GM18867 (cell line): ENCODE results near the gene HDLBP.

Source experiments
- ATAC-seq: cut with Tn5 transposase; IDR thresholded peaks from one replicate; pipeline ENCODE4 v1.9.1; 2021; ENCODE audit warnings: mild to moderate bottlenecking, moderate library complexity; ENCODE audit not compliant: unreplicated experiment

Gene HDLBP

DNA sequence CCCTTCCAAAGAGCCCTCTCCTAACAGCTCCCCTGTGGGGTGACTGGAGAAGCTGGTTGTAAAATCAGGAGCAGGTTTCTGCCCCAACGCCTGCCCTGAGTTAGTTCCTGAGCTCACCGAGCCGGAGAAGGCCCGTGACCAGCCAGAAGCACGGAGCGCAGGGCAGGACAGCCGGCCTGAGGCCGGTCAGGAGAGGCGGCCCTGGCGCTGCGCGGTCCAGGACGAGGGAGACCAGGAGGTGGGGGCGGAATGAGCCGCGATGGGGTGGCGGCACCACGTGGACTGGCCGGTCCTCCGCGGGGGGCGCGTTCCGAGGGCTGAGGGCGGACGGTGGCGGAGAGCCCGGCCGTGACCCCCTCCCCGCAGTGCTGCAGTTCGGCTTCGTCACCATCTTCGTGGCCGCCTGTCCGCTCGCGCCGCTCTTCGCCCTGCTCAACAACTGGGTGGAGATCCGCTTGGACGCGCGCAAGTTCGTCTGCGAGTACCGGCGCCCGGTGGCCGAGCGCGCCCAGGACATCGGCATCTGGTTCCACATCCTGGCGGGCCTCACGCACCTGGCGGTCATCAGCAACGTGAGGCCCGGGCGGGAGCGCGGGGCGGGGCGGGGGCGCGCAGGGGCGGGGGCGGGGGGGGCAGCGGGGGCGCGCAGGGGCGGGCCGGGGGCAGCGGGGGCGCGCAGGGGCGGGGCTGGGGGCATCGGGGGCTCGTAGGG lies 98.0 kb downstream of the HDLBP start:
- ATAC-seq = peak; percentile 45

DNA sequence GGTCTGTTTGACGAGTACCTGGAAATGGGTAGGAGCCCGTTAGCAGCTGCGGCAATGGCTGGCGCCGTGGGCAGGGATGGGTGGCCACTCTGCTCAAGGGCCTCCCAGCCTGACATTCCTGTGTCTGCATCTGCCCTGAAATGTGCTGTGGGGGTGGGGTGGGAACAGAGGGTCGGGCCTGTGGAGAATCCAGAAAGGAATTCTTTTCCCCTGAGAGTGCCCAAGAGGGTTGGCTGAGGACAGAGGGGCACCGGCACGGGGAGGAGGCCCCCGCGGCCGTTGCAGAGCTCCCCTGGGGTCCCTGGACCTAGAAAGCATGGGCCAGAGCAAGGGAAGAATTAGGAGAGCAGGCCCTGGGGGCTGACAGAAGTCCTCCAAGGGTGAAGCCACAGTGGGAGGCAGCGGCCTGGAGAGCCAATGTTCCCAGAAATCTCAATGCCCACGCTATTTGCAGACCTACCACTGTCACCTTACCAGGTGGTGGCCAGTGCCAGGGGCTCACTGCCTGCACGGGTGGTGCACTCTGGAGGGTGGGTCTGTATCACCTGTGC lies 99.2 kb downstream of the HDLBP start:
- ATAC-seq = no peak

DNA sequence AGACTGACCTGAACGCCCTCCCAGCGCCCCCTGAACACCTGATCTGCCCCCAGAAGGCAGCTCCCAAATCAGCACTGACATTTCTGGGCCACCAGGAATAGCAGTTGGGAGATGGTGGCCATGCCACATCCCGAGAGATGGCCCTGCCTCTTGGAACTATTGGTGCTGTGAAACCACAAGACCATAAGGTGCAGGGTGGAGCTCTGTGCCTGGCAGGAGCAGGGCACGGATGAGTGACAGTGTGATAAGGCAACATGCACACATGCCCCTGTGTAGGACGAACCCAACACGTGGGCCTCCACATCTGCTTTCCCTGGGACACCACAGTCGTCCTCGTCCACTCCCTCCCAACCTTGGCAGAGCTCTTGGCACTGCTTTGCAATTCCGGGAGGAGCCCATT lies 100.1 kb downstream of the HDLBP start:
- no peak for ATAC-seq

DNA sequence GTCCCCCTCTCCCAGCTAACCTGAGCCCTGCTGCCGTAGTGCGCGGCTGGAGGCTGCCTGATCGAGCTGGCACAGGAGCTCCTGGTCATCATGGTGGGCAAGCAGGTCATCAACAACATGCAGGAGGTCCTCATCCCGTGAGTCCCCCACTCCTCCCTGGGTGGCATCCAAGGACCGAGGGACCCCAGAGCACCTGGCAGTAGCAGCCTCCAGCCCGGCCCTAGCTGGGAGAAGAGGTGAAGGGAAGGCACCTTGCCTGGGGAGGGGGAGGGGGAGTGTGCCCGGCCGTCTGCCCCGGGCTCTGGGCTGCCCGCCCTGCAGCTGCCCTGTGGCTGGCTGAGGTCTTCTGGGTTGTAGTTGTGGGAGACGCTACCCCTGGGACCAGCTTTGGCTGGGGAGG lies 100.7 kb downstream of the HDLBP start:
- no peak for ATAC-seq

DNA sequence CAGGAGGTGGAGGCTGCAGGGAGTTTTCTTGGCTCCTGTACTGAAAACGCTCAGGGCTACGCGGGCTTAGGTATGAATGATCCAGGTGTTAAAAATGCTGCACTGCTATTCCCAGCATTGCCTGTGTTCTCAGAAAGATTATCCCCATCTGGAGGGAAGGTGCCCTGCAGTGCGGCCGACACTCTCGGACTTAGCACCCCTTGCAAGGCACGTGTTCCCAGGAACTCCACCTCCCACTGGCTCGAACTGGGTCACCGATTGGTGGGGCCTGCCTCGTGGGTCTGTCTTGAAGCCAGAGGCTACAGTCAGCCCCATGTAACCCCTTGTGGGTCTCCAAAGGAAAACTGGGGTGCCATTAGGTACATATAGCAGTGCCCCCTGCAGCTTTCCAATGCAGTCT lies 101.3 kb downstream of the HDLBP start:
- no peak for ATAC-seq

DNA sequence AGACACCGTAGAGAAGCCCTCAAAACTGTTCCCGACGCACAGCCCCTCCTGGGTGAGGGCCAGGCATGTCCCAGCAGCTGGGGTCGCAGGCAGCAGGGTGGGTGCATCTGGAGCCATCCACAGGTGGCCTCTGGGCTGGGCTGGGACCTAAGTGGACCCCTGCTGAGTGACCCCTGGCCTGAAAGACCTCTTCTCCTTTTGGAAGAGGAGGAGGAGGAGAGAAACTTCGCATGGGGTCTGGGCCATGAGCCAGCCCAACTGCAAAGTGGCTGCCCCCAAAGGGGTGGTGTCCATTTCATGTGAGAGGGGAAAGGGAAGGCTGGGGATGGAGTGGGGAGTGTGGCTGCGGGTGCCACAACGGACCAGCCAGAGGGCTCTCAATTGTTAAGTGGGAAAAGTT lies 101.9 kb downstream of the HDLBP start:
- ATAC-seq = no peak

DNA sequence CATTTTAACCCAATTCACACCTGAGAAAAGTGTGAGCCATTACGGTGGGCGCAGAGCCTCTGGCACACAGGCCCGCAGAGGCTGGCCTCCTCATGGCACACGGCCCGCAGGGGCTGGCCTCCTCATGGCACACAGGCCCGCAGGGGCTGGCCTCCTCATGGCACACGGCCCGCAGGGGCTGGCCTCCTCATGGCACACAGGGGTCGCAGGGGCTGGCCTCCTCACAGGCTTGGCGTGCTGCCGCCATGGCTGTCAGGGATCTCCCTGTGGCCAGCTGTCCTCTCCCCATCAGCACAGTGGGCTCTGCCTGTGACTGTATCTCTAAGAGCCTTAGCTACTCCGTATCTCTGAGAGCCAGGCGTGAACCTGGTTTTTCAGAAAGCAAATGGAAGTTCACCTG lies 102.4 kb downstream of the HDLBP start:
- ATAC-seq = no peak

DNA sequence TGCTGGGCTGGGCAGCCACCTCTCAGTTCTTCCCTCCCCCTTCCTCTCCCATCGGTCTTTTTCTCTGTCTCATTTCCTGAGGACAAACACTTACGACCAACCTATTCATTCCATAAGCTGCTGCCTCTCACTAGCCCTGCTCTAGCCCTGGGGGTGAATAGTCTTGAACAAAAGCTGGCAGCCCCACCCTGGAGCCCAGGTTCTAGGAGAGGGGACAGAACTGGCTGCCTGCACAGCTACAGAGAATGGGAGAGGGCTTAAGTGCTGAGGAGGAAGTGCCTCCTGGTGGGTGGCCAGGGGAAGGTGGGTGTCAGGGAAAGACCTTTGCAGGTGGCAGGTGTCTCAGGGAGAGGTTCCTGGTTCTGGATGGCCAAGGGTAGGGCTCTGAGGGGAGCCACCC lies 104.2 kb downstream of the HDLBP start:
- no peak for ATAC-seq

DNA sequence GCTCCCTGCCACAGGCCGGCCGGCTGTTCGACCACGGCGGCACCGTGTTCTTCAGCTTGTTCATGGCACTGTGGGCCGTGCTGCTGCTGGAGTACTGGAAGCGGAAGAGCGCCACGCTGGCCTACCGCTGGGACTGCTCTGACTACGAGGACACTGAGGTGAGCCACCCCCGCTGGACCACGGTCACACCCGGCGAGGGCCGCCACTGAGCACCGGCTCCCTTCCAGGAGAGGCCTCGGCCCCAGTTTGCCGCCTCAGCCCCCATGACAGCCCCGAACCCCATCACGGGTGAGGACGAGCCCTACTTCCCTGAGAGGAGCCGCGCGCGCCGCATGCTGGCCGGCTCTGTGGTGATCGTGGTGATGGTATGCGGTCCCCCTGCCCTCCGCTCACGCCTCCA lies 106.2 kb downstream of the HDLBP start:
- no peak for ATAC-seq

DNA sequence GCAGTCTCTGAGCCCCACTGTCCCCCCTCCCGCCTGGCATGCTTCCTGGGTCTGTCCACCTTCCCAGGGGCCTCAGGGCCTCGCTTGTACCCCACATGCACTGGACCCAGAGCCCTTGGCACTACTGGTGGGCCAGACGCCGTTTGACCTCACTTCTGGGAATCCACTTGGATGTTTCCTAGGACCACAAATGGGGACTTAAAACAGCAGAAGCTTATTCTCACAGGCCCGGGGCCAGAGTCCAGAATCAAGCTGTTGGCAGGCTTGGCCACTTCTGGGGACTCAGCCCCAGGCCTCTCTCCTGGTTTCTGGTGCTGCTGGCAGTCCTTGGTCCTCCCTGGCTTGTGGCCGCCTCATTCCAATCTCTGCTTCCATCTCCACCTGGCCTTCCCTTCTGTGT lies 107.4 kb downstream of the HDLBP start:
- ATAC-seq = no peak

DNA sequence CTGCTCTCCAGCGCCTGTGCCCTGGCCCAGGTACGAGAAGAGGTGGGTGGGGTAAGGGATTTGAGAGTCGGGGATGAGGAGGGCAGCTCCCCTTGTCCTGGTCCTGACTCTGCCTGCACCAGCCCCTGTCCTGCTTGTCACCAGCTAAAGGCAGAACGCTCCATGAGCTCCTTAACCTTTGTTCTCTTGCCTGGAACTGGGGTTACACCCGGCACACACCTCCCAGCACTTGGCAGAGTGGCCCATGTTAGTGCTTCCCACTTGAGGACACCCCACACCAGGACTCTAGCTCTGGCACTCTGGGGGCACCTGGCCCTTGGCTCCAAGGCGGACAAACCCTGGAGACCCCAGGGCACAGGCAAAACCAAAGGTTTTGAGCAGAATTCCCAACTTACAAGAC lies 107.8 kb downstream of the HDLBP start:
- ATAC-seq = no peak

DNA sequence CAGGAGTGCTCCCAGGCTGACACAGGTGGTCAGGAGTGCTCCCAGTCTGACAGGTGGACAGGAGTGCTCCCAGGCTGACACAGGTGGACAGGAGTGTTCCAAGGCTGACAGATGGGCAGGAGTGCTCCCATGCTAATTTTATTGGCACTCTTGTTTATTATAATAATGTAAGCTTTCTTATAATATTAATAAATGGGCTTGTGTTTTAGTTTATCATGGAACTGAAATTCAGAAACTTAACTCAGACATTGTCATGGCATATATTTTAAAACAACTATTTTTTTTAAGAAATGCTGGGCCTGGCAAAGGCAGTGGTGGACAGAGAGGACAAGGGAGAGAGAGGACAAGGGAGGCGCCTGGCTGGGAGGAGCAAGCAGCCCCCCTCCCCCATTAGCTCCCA lies 108.3 kb downstream of the HDLBP start:
- ATAC-seq = no peak

DNA sequence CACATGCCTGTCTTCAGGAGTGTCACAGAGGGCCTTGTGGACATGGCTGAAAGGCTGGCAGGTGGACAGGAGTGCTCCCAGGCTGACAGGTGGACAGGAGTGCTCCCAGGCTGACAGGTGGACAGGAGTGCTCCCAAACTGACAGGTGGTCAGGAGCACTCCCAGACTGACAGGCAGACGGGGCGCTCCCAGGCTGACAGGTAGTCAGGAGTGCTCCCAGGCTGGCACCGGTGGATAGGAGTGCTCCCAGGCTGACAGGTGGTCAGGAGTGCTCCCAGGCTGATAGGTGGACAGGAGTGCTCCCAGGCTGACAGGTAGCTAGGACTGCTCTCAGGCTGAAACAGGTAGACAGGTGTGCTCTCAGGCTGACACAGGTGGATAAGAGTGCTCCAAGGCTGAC lies 110.4 kb downstream of the HDLBP start:
- ATAC-seq = no peak

DNA sequence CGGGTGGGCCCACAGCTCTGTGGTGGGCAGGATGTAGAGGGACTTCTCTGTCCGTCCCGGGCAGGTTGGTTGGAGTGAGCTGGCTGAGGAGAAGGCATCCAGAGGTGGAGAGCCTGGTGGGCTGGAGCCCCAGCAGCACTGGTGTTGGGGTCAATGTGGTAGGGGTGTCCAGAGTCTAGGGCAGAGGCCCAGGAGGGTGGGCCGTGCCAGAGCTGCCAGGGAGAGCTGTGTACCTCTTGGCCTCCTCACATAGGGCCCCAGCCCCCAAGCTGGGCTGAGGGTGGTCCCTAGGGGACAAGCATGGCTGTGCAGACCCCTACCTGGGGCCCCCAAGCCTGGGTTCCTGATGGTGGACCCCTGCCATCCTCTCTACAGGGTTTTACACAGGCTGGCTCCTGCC lies 111.0 kb downstream of the HDLBP start:
- no peak for ATAC-seq

DNA sequence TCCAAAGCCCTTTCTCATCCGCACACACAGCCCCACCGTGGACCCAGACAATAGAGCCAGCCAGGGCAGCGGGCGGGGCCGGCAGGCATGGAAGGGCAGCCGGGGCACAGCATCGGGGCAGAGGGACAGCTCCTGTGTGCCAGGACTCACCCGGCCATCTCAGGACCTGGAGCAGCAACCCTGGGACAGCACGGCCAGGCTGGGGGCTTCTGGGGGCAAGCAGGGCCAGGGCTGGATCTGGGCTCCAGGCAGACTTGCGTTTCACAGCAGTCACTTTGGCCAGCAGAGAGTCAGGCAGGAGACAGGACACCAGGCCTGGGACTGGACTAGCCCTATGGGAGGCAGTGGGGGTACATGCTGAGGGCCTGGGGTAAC lies 111.5 kb downstream of the HDLBP start:
- ATAC-seq = no peak

DNA sequence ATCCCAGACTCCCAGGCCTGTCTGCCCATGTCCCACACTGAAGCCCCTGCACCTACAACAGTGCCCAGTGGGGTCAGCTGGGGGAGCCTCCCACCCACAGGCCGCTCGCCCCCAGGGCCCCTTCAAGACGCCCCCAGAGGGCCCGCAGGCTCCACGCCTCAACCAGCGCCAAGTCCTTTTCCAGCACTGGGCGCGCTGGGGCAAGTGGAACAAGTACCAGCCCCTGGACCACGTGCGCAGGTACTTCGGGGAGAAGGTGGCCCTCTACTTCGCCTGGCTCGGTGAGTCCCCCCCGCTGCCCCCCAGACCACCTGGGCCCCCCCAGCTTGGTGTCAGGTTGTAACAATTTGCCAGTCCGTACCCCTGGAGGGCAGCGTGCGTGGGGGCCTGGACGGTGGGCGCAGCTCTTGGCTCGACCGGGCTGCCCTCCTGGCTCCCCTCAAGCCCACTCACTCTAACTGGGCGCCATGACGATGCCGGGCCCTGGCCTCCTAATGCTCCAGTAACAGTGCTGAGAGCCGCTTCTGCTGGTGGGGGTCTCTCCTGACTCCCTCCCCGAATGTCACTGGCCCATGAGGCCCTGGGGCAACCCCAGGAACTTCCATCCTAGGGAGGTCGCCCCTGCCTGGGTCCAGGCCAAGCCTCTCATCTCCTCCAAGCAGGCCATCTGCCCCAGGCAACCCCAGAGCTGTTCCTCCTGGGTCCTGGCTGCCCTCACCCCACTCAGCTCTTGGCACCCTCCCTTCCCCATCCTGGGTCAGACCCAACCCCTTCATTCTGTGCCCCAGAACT lies 112.1 kb downstream of the HDLBP start:
- no peak for ATAC-seq

DNA sequence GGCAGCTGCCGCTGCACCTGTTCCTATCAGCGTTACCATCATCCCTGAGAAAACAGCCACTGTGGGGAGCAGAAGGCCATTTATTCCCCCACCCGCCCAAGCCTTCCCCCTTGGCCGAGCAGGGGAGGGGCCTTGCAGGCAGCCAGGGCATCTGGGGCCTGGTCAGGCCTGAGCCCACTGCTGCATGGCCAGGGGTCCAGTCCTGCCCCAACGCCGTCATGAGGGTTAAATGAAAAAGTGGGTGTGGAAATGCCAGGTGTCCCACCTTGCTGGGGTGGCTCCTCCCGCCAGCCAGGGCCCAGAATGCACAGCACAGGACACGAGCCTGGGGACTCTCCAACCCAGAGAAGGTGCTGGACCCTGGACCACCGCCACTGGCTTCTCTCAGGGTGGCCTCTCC lies 112.8 kb downstream of the HDLBP start:
- no peak for ATAC-seq

DNA sequence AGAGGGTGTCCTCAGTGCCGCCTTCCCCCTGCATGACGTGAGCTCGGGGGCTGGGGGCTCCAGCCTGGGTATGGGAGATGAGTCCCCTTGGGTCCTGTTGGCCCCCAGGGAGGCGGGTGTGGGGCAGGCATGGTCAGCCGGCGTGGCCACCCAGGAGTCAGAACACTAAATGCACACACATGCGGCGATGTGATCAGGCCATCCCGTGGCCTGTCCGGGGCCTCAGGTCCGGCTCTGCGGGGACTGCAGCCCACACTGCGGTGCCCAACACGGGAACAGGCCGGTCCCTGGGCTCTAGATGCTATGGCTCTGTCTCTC lies 113.2 kb downstream of the HDLBP start:
- ATAC-seq = no peak

DNA sequence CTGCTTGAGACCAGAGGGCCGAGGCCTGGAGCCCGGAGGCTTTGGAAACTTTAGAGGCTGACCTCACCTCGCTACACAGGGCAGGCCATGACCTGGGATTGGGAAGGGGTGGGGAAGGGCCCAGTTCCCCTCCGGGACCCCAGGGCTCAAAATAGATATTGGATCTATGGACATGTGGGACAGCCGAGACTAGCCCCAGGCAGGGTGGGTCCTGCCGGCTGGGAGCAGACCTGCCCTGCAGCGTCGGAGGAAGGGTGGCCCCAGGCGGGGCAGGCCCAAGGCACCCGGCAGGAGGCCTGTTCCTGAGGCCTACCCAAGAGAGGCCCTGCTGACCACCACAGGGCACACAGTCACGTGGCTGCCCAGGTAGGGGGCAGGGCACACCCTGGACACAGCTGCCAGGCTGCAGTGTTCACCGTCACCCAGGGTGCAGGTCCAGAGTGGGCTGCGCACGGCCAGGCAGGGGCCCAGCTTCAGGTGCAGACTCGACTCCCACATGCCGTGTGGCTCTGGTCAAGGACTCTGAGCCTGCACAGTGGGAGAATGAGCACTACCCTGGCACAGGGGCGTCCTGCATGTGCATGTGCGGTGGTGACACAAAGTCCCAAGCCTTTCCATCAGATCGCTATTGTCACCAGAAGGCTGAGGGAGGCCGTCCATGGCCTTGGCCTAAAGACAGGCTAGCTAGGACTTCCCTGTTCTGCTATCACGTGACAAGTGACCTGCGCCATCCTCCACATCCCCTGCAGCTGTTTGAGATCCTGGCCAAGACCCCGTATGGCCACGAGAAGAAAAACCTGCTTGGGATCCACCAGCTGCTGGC lies 113.8 kb downstream of the HDLBP start:
- no peak for ATAC-seq

DNA sequence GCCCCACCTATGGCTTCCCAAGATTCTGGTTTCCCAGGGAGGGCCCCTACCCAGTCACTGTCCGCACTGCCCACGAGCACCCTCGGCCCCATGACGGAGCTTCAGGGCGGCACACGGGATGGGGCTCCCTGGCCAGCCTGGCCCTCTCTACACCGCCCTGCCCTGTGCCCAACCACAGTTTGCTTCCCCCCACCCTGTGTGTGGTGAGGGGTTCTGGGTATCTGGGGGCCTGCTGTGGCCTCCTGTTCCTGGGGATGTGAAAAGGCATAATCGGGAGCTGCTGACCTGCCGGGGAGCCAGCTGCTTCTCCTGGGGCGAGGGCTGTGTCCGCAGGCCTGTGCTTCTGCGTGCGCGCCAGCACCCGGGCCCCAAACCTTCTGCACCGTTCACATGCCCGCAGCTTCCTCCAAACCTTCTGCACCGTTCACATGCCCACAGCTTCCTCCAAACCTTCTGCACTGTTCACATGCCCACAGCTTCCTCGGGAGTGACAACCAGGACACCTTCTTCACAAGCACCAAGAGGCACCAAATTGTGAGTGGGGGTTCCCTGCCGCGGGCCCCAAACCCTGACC lies 114.6 kb downstream of the HDLBP start:
- ATAC-seq = no peak
